K562 (cell line): ENCODE data around the gene PPP1R9B. TPM values are rescaled to one million over a fixed set of nuclear protein-coding genes. Genes with fewer than 3 reads are reported as not detected.
A peak's percentile ranks its signal among the peaks of the same experiment; 100 is the strongest.

Source experiments
- ATF1 ChIP-seq, 2 experiments: fragments of 450-650 bp in 1 of 2; IDR thresholded peaks; 2 replicates each; pipeline ENCODE4 v1.6.1; 2016; ENCODE audit warnings: missing compliant biosample characterization in 1 of 2, missing genetic modification characterization in 1 of 2
- BCOR ChIP-seq: fragments of 450-650 bp; IDR thresholded peaks from 2 replicates; pipeline ENCODE4 v1.6.1; 2016
- CTCFL ChIP-seq: IDR thresholded peaks from 2 replicates; pipeline ENCODE4 v1.6.1; 2011; ENCODE audit warnings: borderline replicate concordance, low read depth, mild to moderate bottlenecking, moderate library complexity, low read length; ENCODE audit not compliant: insufficient read depth, poor library complexity, severe bottlenecking
- E2F6 ChIP-seq, 2 experiments: IDR thresholded peaks; 2 replicates each; pipeline ENCODE4 v1.6.1; 2011; ENCODE audit warnings: borderline replicate concordance in 1 of 2, control low read depth in 1 of 2, low read depth in 1 of 2, low read length in 1 of 2, mild to moderate bottlenecking in 1 of 2, mixed read lengths in 1 of 2, moderate library complexity in 1 of 2; ENCODE audit not compliant: insufficient read depth in 1 of 2, insufficient read length in 1 of 2, poor library complexity in 1 of 2, severe bottlenecking in 1 of 2; ENCODE audit errors: extremely low read depth in 1 of 2
- GTF2A2 ChIP-seq: IDR thresholded peaks from 2 replicates; pipeline ENCODE4 v1.6.1; 2016; ENCODE audit warnings: mild to moderate bottlenecking, missing genetic modification characterization, missing compliant biosample characterization
- L3MBTL2 ChIP-seq: fragments of 450-650 bp; IDR thresholded peaks from 2 replicates; pipeline ENCODE4 v1.6.1; 2016; ENCODE audit warnings: mild to moderate bottlenecking, moderate library complexity
- LARP7 ChIP-seq: fragments of 450-650 bp; IDR thresholded peaks from 2 replicates; pipeline ENCODE4 v1.6.1; 2016
- MNT ChIP-seq, 2 experiments: fragments of 450-650 bp; conservative IDR thresholded peaks; 2 replicates each; pipeline ENCODE4 v1.6.1; 2017; ENCODE audit warnings: mild to moderate bottlenecking in 2 of 2, moderate library complexity in 2 of 2
- PURB ChIP-seq: sonication (generic); formaldehyde crosslinking; IDR thresholded peaks from 2 replicates; pipeline ENCODE4 v1.9.0; 2021; ENCODE audit warnings: low read depth, mild to moderate bottlenecking, missing genetic modification reagents
- SMAD4 ChIP-seq: fragments of 250-450 bp; sonication (Bioruptor Pico); conservative IDR thresholded peaks from 2 replicates; pipeline ENCODE4 v1.8.0; 2021; ENCODE audit warnings: inconsistent platforms, mild to moderate bottlenecking, moderate library complexity
- SMC3 ChIP-seq: conservative IDR thresholded peaks from 2 replicates; pipeline ENCODE4 v1.6.1; 2011; ENCODE audit warnings: low read depth, low read length, improper control_type of control experiment; ENCODE audit not compliant: insufficient read depth
- ZNF212 ChIP-seq: fragments of 450-650 bp; formaldehyde crosslinking; IDR thresholded peaks from 2 replicates; pipeline ENCODE4 v1.4.0; 2020; ENCODE audit warnings: mild to moderate bottlenecking
- ZNF511 ChIP-seq: sonication (generic); formaldehyde crosslinking; IDR thresholded peaks from 2 replicates; pipeline ENCODE4 v1.8.0; 2022; ENCODE audit warnings: mild to moderate bottlenecking, missing genetic modification reagents
- ZSCAN29 ChIP-seq: fragments of 450-650 bp; IDR thresholded peaks from 2 replicates; pipeline ENCODE4 v1.6.1; 2017
- polyA plus RNA-seq, 8 experiments: library from polyadenylated mRNA; depleted of rRNA in 4 of 8; stranded (reverse) in 5 of 8; unstranded in 3 of 8; fragments of >200 nt; fragmentation: Nextera tagmentation in 2 of 8; fragmentation: Illumina TruSeq in 1 of 8; extraction: Ambion mirVana in 2 of 8; extraction: Trizol in 1 of 8; gene quantifications; 2 replicates each; pipeline versions ENCODE4 v1.2.1 to v1.2.3, GENCODE V29; 2011 to 2014; ENCODE audit warnings: inconsistent platforms in 1 of 8, missing spikeins in 1 of 8
- total RNA-seq, 7 experiments: library from RNA; depleted of rRNA in 6 of 7; stranded (reverse); fragments of >200 nt in 6 of 7; fragmentation: Illumina TruSeq in 2 of 7; extraction: Trizol in 2 of 7; gene quantifications; 2 replicates each; pipeline versions ENCODE4 v1.2.1 to v1.2.3, GENCODE V29; 2011 to 2021; ENCODE audit warnings: low replicate concordance in 1 of 7

PPP1R9B gene
- total and polyA plus RNA-seq, 9 of the 15 experiments (the other 6 are each of a cell fraction or from before 2014, with no cell fraction given), result 0.10 to 63.5 (median 24.7) TPM

GRCh38 chr17:50177983-50178834, 27.7 kb upstream of the PPP1R9B start (continued):
- 0 out of 2 replicates have a peak, but pooled peaks have one; percentile 63 for TF ChIP-seq ZNF511 (CRISPR knock-in tag)
- no peak for TF ChIP-seq LARP7
- peak; percentile 88 for TF ChIP-seq L3MBTL2
- TF ChIP-seq SMC3, result peak; percentile 27
- TF ChIP-seq MNT (conservative IDR thresholded peaks at IDR 0.05), result peak; percentile 62 to 76
- no peak for TF ChIP-seq ZNF212 (CRISPR knock-in tag)
- peak; percentile 90 for TF ChIP-seq CTCFL
- no peak for TF ChIP-seq GTF2A2 (tag)
- TF ChIP-seq PURB, result no peak
- TF ChIP-seq BCOR, result peak; percentile 41; the same call in 1 of the 2 replicates
- TF ChIP-seq ZSCAN29, result no peak
- TF ChIP-seq SMAD4 (CRISPR knock-in tag), result peak; percentile 82
- no peak for TF ChIP-seq ATF1 (CRISPR knock-in tag; IDR thresholded peaks at IDR 0.05)
- 0 out of 2 replicates have a peak, but pooled peaks have one; percentile 33 for TF ChIP-seq ATF1 (tag; IDR thresholded peaks at IDR 0.05)
- peak; percentile 31 to 55 for TF ChIP-seq E2F6 (IDR thresholded peaks at IDR 0.05; ENCODE audit: borderline replicate concordance in 1 of 2, extremely low read depth in 1 of 2, insufficient read depth in 1 of 2, insufficient read length in 1 of 2, low read depth in 1 of 2, low read length in 1 of 2, poor library complexity in 1 of 2, severe bottlenecking in 1 of 2)
